H9 (cell line): ENCODE results near the gene ABCA13. TPM values are rescaled to one million over a fixed set of nuclear protein-coding genes. Genes with fewer than 3 reads are reported as not detected.

Experiments
- DNase-seq: peaks from one replicate; pipeline ENCODE4 v3.0.0-alpha.2; 2017
- H2AFZ ChIP-seq: one replicate; pipeline ENCODE4 v1.6.1; 2013; ENCODE audit warnings: mild to moderate bottlenecking, low read length, control low read depth, moderate library complexity
- H2AK5ac ChIP-seq: 2 replicates; pipeline ENCODE4 v1.6.1; 2013; ENCODE audit warnings: low read length, control low read depth, mixed read lengths; ENCODE audit not compliant: insufficient read length
- H2BK120ac ChIP-seq: one replicate; pipeline ENCODE4 v1.6.1; 2013; ENCODE audit warnings: low read depth, mild to moderate bottlenecking, low read length, control low read depth, inconsistent platforms; ENCODE audit not compliant: poor library complexity, severe bottlenecking
- H2BK12ac ChIP-seq: 2 replicates; pipeline ENCODE4 v1.6.1; 2013; ENCODE audit warnings: low read length, control low read depth, mixed read lengths, low read depth; ENCODE audit not compliant: insufficient read length
- H2BK15ac ChIP-seq: 2 replicates; pipeline ENCODE4 v1.6.1; 2013; ENCODE audit warnings: low read depth, low read length, control low read depth
- H2BK20ac ChIP-seq: one replicate; pipeline ENCODE4 v1.6.1; 2013; ENCODE audit warnings: low read depth, mild to moderate bottlenecking, low read length, control low read depth, inconsistent platforms; ENCODE audit not compliant: poor library complexity, severe bottlenecking
- H2BK5ac ChIP-seq: 2 replicates; pipeline ENCODE4 v1.6.1; 2013; ENCODE audit warnings: low read length, control low read depth, mixed read lengths; ENCODE audit not compliant: insufficient read length
- H3K14ac ChIP-seq: 2 replicates; pipeline ENCODE4 v1.6.1; 2013; ENCODE audit warnings: low read length, control low read depth; ENCODE audit not compliant: insufficient read depth
- H3K18ac ChIP-seq: 2 replicates; pipeline ENCODE4 v1.6.1; 2013; ENCODE audit warnings: low read depth, mild to moderate bottlenecking, mixed read lengths, low read length, control low read depth; ENCODE audit not compliant: insufficient read length
- H3K23ac ChIP-seq: 2 replicates; pipeline ENCODE4 v1.6.1; 2013; ENCODE audit warnings: low read length, control low read depth, mixed read lengths, low read depth; ENCODE audit not compliant: insufficient read length
- H3K23me2 ChIP-seq: 2 replicates; pipeline ENCODE4 v1.6.1; 2013; ENCODE audit warnings: low read depth, mild to moderate bottlenecking, mixed read lengths, low read length, control low read depth; ENCODE audit not compliant: insufficient read length, poor library complexity, severe bottlenecking
- H3K27ac ChIP-seq: 2 replicates; pipeline ENCODE4 v1.5.1; 2013; ENCODE audit warnings: low read length, control low read depth, mixed read lengths, low read depth; ENCODE audit not compliant: insufficient read length
- H3K27me3 ChIP-seq: 2 replicates; pipeline ENCODE4 v1.6.1; 2013; ENCODE audit warnings: low read length, control low read depth, inconsistent platforms; ENCODE audit not compliant: insufficient read depth
- H3K4ac ChIP-seq: 2 replicates; pipeline ENCODE4 v1.6.1; 2013; ENCODE audit warnings: low read depth, mild to moderate bottlenecking, control low read depth, inconsistent platforms, low read length, moderate library complexity
- H3K4me1 ChIP-seq: 2 replicates; pipeline ENCODE4 v1.6.1; 2013; ENCODE audit warnings: low read length, control low read depth, inconsistent platforms; ENCODE audit not compliant: insufficient read depth
- H3K4me2 ChIP-seq: 2 replicates; pipeline ENCODE4 v1.6.1; 2013; ENCODE audit warnings: low read length, control low read depth, mixed read lengths; ENCODE audit not compliant: insufficient read length, insufficient read depth
- H3K56ac ChIP-seq: 2 replicates; pipeline ENCODE4 v1.6.1; 2013; ENCODE audit warnings: low read depth, mild to moderate bottlenecking, mixed read lengths, low read length, control low read depth; ENCODE audit not compliant: insufficient read length
- H3K79me1 ChIP-seq: 2 replicates; pipeline ENCODE4 v1.6.1; 2013; ENCODE audit warnings: low read depth, mild to moderate bottlenecking, moderate library complexity, low read length, control low read depth, inconsistent platforms; ENCODE audit not compliant: insufficient read depth, poor library complexity, severe bottlenecking
- H3K79me2 ChIP-seq: 2 replicates; pipeline ENCODE4 v1.6.1; 2013; ENCODE audit warnings: low read length, control low read depth, inconsistent platforms; ENCODE audit not compliant: insufficient read depth
- H3K9ac ChIP-seq: 2 replicates; pipeline ENCODE4 v1.6.1; 2013; ENCODE audit warnings: low read length, control low read depth, mixed read lengths; ENCODE audit not compliant: insufficient read length; ENCODE audit errors: extremely low read depth
- H3K9me3 ChIP-seq: one replicate; pipeline ENCODE4 v1.6.1; 2013; ENCODE audit warnings: low read depth, low read length, inconsistent platforms; ENCODE audit not compliant: control insufficient read depth
- H3T11ph ChIP-seq: one replicate; pipeline ENCODE4 v1.6.1; 2013; ENCODE audit warnings: mild to moderate bottlenecking, low read length, control low read depth, inconsistent platforms
- H4K20me1 ChIP-seq: one replicate; pipeline ENCODE4 v1.6.1; 2013; ENCODE audit not compliant: control insufficient read depth, insufficient read length, insufficient read depth
- H4K5ac ChIP-seq: 2 replicates; pipeline ENCODE4 v1.6.1; 2013; ENCODE audit warnings: low read depth, mild to moderate bottlenecking, mixed read lengths, low read length, control low read depth; ENCODE audit not compliant: insufficient read length
- H4K8ac ChIP-seq: replicated peaks from 2 replicates; pipeline ENCODE4 v1.6.1; 2013; ENCODE audit warnings: low read length, control low read depth, mixed read lengths, low read depth; ENCODE audit not compliant: insufficient read length
- H4K91ac ChIP-seq: 2 replicates; pipeline ENCODE4 v1.6.1; 2013; ENCODE audit warnings: low read depth, mild to moderate bottlenecking, moderate library complexity, mixed read lengths, low read length, control low read depth; ENCODE audit not compliant: insufficient read length
- H3K27ac Mint-ChIP-seq, 3 experiments: 2 replicates in 2 of 3; 3 replicates in 1 of 3; pipeline ENCODE4 v1.8.0; 2020 to 2021; ENCODE audit warnings: mixed read lengths in 3 of 3, mild to moderate bottlenecking in 1 of 3, moderate library complexity in 1 of 3
- H3K27me3 Mint-ChIP-seq: 2 replicates; pipeline ENCODE4 v1.8.0; 2021; ENCODE audit warnings: low read depth, mild to moderate bottlenecking, moderate library complexity, mixed read lengths
- H3K36me3 Mint-ChIP-seq, 3 experiments: 2 replicates in 2 of 3; 3 replicates in 1 of 3; pipeline ENCODE4 v1.8.0; 2020 to 2021; ENCODE audit warnings: low read depth in 3 of 3, mixed read lengths in 3 of 3; ENCODE audit not compliant: insufficient read depth in 1 of 3
- H3K4me1 Mint-ChIP-seq, 2 experiments: 2 replicates each; pipeline ENCODE4 v1.8.0; 2020; ENCODE audit warnings: mixed read lengths in 2 of 2
- H3K4me3 Mint-ChIP-seq, 2 experiments: 2 replicates in 1 of 2; 3 replicates in 1 of 2; pipeline ENCODE4 v1.8.0; 2020 to 2021; ENCODE audit warnings: mild to moderate bottlenecking in 2 of 2, mixed read lengths in 2 of 2, moderate library complexity in 1 of 2
- H3K9me3 Mint-ChIP-seq, 2 experiments: 2 replicates in 1 of 2; 3 replicates in 1 of 2; pipeline ENCODE4 v1.8.0; 2020; ENCODE audit warnings: mild to moderate bottlenecking in 2 of 2, mixed read lengths in 2 of 2, moderate library complexity in 1 of 2
- CTCF ChIP-seq: fragments of 200-600 bp; sonication (generic); conservative IDR thresholded peaks from 3 replicates; pipeline ENCODE4 v1.8.0; 2021; ENCODE audit warnings: antibody characterized with exemption, mild to moderate bottlenecking
- WGBS: extraction: QIAGEN DNeasy Blood & Tissue Kit; methylation state at CpG from one replicate; pipeline ENCODE4 v1.1.7; 2013; ENCODE audit warnings: missing lambda C conversion rate, low lambda C conversion rate, mixed read lengths; ENCODE audit not compliant: insufficient read length; ENCODE audit errors: extremely low coverage; 5-methylcytosine and 5-hydroxymethylcytosine counted together
- total RNA-seq: library from RNA; stranded (reverse); gene quantifications from 2 replicates; pipeline ENCODE4 v1.2.1, GENCODE V29; 2021

Gene ABCA13
- total RNA-seq, 1 experiment from 2014 or later = 0.11 TPM

GRCh38 chr7:48355346-48355745 is 184.1 kb downstream of the ABCA13 start:
- H3K27ac Mint-ChIP-seq = 0 out of 7 replicates have a peak overlapping the region, but pooled peaks of 1 of the 3 experiments have one; percentile 8
- H4K20me1 ChIP-seq = no peaks in the 10 kb centered on the region
- H3K79me2 ChIP-seq = no peaks in the 10 kb centered on the region
- no peak overlapping the region for H3K23ac ChIP-seq
- H2BK20ac ChIP-seq = no peak overlapping the region
- no peak overlapping the region for H3K18ac ChIP-seq
- H2AFZ ChIP-seq = no peak overlapping the region
- no peaks in the 10 kb centered on the region for H3K23me2 ChIP-seq
- no peak overlapping the region for H3T11ph ChIP-seq
- H3K9ac ChIP-seq = no peak overlapping the region
- no peak overlapping the region for H4K91ac ChIP-seq
- no peak overlapping the region for H2BK120ac ChIP-seq
- no peak overlapping the region for H3K4me3 Mint-ChIP-seq
- no peaks in the 10 kb centered on the region for H3K36me3 Mint-ChIP-seq
- H4K8ac ChIP-seq = no peak overlapping the region
- H3K27me3 Mint-ChIP-seq = no peaks in the 10 kb centered on the region
- H2AK5ac ChIP-seq = no peak overlapping the region
- H3K4me1 ChIP-seq = no peaks in the 10 kb centered on the region
- H4K5ac ChIP-seq = no peak overlapping the region
- no peak overlapping the region for H2BK5ac ChIP-seq
- no peak overlapping the region for H2BK15ac ChIP-seq
- H3K27me3 ChIP-seq = no peaks in the 10 kb centered on the region
- peaks cover 0 to 2% of the 10 kb centered on the region in 2 experiments; a peak in 1 of 5 replicates for H3K9me3 Mint-ChIP-seq
- H3K56ac ChIP-seq = no peak overlapping the region
- H3K27ac ChIP-seq = no peak overlapping the region
- no peak overlapping the region for H3K4me2 ChIP-seq
- H2BK12ac ChIP-seq = no peak overlapping the region
- no peak overlapping the region for H3K14ac ChIP-seq
- no peak for TF ChIP-seq CTCF
- DNase-seq = no peak
- H3K4me1 Mint-ChIP-seq = no peaks in the 10 kb centered on the region
- H3K79me1 ChIP-seq = no peaks in the 10 kb centered on the region
- WGBS = no CpG with 5 or more reads among the region's 3 CpGs
- no peaks in the 10 kb centered on the region for H3K9me3 ChIP-seq
- H3K4ac ChIP-seq = no peak overlapping the region
